HG02610 (cell line): ENCODE results near the gene RXFP2.

ENCODE experiments used
- ATAC-seq: cut with Tn5 transposase; IDR thresholded peaks from one replicate; pipeline ENCODE4 v1.9.1; 2021; ENCODE audit warnings: mild to moderate bottlenecking, moderate library complexity; ENCODE audit not compliant: unreplicated experiment

The RXFP2 gene

GRCh38 chr13:31815361-31816144, 76.2 kb downstream of the RXFP2 start:
- no peak for ATAC-seq

GRCh38 chr13:31818236-31818635, 78.9 kb downstream of the RXFP2 start:
- ATAC-seq, result no peak

- ATAC-seq, result peak; percentile 43
Observed at GRCh38 chr13:31824705-31825517, 85.6 kb downstream of the RXFP2 start.

- ATAC-seq, result no peak
Observed at GRCh38 chr13:31826521-31826920, 87.2 kb downstream of the RXFP2 start.

GRCh38 chr13:31827707-31828106, 88.4 kb downstream of the RXFP2 start:
- ATAC-seq, result no peak

GRCh38 chr13:31835932-31836331, 96.6 kb downstream of the RXFP2 start:
- no peak for ATAC-seq

- no peak for ATAC-seq
Observed at GRCh38 chr13:31843044-31843443, 103.7 kb downstream of the RXFP2 start.

GRCh38 chr13:31846182-31846938, 107.0 kb downstream of the RXFP2 start:
- peak; percentile 99 for ATAC-seq

- ATAC-seq, result peak; percentile 17
Observed at GRCh38 chr13:31846961-31847752, 107.8 kb downstream of the RXFP2 start.

- no peak for ATAC-seq
Observed at GRCh38 chr13:31848621-31849020, 109.3 kb downstream of the RXFP2 start.

GRCh38 chr13:31849206-31849605, 109.9 kb downstream of the RXFP2 start:
- ATAC-seq, result no peak

GRCh38 chr13:31850041-31850555, 110.8 kb downstream of the RXFP2 start:
- ATAC-seq, result no peak

- no peak for ATAC-seq
Observed at GRCh38 chr13:31851216-31851615, 111.9 kb downstream of the RXFP2 start.
